ENCODE measurements around the gene ZZZ3.
A peak's percentile ranks its signal among the peaks of the same experiment; 100 is the strongest.

Gene ZZZ3

DNA sequence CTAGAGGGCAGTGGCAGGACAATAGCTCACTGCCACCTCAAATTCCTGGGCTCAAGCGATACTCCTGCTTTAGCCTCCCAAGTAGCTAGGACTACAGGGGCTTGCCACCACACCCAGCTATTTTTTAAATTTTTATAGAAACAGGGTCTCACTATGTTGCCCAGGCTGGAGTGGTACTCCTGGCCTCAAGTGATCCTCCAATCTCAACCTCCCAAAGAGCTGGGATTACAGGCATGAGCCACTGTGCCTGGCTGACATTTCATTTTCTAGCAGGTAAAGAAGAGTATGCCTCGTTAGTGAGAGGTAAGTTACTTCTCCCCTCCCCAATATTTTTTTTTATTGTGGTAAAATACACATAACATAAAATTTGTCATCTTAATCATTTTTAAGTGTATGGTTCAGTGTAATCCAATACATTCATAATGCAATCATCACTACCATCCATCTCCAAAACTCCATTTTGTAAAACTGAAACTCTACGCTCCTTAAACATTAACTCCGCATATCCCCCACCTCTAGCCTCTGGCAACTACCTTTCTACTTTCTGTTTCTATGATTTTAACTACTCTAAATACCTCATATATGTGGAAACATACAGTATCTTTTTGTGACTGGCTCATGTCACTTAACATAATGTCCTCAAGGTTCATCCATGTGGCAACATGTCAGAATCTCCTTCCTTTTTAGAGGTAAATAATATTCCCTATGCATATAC is 22.4 kb downstream of the ZZZ3 start:
- Histone ChIP-seq H3K36me3 (ENCODE audit: control insufficient read depth in 2 of 2, insufficient read depth in 1 of 2, low read length in 2 of 2) (no peaks in the 10 kb centered on the region), H3K9me3 (ENCODE audit: control insufficient read depth, insufficient read depth, low read depth, low read length) (no peaks in the 10 kb centered on the region), H3K4me3 (ENCODE audit: low read depth, low read length) (no peak overlapping the region), H3K27ac (ENCODE audit: extremely low read depth, low read depth, low read length) (no peak overlapping the region), H3K4me1 (ENCODE audit: control insufficient read depth, insufficient read depth, low read length) (peaks cover 3% of the 10 kb centered on the region; the same call in 1 of the 2 replicates)
- 0 out of 2 replicates have a peak, but pooled peaks have one; percentile 58 for TF ChIP-seq ZNF146 (tag by site-specific recombination; IDR thresholded peaks at IDR 0.05)
- no peak for TF ChIP-seq SCRT2 (tag by site-specific recombination; IDR thresholded peaks at IDR 0.05)
- TF ChIP-seq ZNF121 (tag by site-specific recombination; IDR thresholded peaks at IDR 0.05) = peak; percentile 67
- ChIA-PET POLR2A (no interaction called here), CTCF (no interaction called here)

DNA sequence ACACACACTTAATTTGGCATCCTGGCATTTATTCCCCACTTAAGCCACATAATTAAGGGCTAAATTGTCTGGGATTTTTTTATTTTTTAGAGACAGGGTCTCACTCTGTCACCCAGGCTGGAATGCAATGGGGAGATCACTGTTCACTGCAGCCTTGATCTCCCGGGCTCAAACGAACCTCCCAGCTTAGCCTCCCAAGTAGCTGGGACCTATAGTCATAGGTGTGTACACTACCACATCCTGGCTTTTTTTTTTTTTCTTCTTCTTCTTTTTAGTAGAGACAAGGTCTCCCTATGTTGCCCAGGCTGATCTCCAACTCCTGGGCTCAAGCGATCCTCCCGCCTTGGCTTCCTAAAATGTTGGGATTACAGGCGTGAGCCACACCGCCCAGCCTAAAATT is 24.2 kb downstream of the ZZZ3 start:
- ChIA-PET CTCF (interaction anchor here (2.0 kb wide), 1 partner anchor 25 kb away, joined by 6 read pairs; no protein-coding TSS in a partner anchor), POLR2A (no interaction called here)
- no peaks in the 10 kb centered on the region; a peak in 1 of 3 replicates for H3K36me3 ChIP-seq (ENCODE audit: control insufficient read depth in 2 of 2, insufficient read depth in 1 of 2, low read length in 2 of 2)
- no peak for TF ChIP-seq ZNF626 (tag by site-specific recombination; IDR thresholded peaks at IDR 0.05)
- TF ChIP-seq, protein P1, sequence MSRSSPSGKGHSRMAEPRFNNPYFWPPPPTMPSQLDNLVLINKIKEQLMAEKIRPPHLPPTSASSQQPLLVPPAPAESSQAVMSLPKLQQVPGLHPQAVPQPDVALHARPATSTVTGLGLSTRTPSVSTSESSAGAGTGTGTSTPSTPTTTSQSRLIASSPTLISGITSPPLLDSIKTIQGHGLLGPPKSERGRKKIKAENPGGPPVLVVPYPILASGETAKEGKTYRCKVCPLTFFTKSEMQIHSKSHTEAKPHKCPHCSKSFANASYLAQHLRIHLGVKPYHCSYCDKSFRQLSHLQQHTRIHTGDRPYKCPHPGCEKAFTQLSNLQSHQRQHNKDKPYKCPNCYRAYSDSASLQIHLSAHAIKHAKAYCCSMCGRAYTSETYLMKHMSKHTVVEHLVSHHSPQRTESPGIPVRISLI (tag by site-specific recombination; IDR thresholded peaks at IDR 0.05) = peak; percentile 31; the same call in 1 of the 2 replicates
- H3K9me3 ChIP-seq (ENCODE audit: control insufficient read depth, insufficient read depth, low read depth, low read length) = no peaks in the 10 kb centered on the region
- H3K4me1 ChIP-seq (ENCODE audit: control insufficient read depth, insufficient read depth, low read length) = peaks cover 3% of the 10 kb centered on the region; the same call in 1 of the 2 replicates
- H3K27ac ChIP-seq (ENCODE audit: extremely low read depth, low read depth, low read length) = no peak overlapping the region
- H3K4me3 ChIP-seq (ENCODE audit: low read depth, low read length) = no peak overlapping the region

DNA sequence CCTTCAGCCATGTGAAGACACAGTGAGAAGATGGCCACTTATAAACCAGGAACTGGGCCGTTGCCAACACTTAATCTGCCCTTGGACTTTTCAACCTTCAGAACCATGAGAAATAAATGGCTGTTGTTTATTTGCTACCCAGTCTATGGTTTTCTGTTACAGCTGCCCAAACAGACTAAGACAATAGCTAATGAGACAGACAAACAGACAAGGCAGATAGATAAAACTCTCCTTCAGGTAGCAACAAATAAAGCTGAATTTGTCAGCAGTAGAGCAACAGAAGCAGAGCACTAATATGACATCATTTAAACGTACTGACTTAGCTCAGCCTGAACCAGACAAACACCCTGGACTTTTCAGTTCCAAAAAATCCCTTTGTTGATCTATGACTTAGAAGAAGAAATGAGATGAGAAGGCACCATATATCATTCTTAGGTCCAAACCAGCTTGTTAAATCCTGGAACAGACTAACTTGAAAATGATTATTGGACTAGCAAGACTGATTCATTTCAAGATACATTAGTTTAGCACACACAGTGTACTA is 27.0 kb downstream of the ZZZ3 start:
- Histone ChIP-seq H3K4me1 (ENCODE audit: control insufficient read depth, insufficient read depth, low read length) (peaks cover 3% of the 10 kb centered on the region; the same call in 1 of the 2 replicates), H3K4me3 (ENCODE audit: low read depth, low read length) (no peak overlapping the region), H3K9me3 (ENCODE audit: control insufficient read depth, insufficient read depth, low read depth, low read length) (no peaks in the 10 kb centered on the region), H3K36me3 (ENCODE audit: control insufficient read depth in 2 of 2, insufficient read depth in 1 of 2, low read length in 2 of 2) (peaks cover 0 to 4% of the 10 kb centered on the region in 2 experiments; a peak in 2 of 3 replicates), H3K27ac (ENCODE audit: extremely low read depth, low read depth, low read length) (peak overlapping the region; percentile 28; the same call in 1 of the 2 replicates)
- POLR2A ChIA-PET = no interaction called here
- CTCF ChIA-PET = no interaction called here
- TF ChIP-seq, protein P2, sequence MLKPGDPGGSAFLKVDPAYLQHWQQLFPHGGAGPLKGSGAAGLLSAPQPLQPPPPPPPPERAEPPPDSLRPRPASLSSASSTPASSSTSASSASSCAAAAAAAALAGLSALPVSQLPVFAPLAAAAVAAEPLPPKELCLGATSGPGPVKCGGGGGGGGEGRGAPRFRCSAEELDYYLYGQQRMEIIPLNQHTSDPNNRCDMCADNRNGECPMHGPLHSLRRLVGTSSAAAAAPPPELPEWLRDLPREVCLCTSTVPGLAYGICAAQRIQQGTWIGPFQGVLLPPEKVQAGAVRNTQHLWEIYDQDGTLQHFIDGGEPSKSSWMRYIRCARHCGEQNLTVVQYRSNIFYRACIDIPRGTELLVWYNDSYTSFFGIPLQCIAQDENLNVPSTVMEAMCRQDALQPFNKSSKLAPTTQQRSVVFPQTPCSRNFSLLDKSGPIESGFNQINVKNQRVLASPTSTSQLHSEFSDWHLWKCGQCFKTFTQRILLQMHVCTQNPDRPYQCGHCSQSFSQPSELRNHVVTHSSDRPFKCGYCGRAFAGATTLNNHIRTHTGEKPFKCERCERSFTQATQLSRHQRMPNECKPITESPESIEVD (tag by site-specific recombination; IDR thresholded peaks at IDR 0.05) = peak; percentile 13; the same call in 1 of the 2 replicates
- no peak for TF ChIP-seq ZNF266 (tag by site-specific recombination; IDR thresholded peaks at IDR 0.05; ENCODE audit: low read depth)
- peak; percentile 4 for TF ChIP-seq ZNF510 (tag by site-specific recombination; IDR thresholded peaks at IDR 0.05; ENCODE audit: insufficient replicate concordance)
- no peak for TF ChIP-seq ZNF169 (tag by site-specific recombination; IDR thresholded peaks at IDR 0.05)
- no peak for TF ChIP-seq SALL2 (tag by site-specific recombination; IDR thresholded peaks at IDR 0.05; ENCODE audit: borderline replicate concordance)
- TF ChIP-seq, protein P3, sequence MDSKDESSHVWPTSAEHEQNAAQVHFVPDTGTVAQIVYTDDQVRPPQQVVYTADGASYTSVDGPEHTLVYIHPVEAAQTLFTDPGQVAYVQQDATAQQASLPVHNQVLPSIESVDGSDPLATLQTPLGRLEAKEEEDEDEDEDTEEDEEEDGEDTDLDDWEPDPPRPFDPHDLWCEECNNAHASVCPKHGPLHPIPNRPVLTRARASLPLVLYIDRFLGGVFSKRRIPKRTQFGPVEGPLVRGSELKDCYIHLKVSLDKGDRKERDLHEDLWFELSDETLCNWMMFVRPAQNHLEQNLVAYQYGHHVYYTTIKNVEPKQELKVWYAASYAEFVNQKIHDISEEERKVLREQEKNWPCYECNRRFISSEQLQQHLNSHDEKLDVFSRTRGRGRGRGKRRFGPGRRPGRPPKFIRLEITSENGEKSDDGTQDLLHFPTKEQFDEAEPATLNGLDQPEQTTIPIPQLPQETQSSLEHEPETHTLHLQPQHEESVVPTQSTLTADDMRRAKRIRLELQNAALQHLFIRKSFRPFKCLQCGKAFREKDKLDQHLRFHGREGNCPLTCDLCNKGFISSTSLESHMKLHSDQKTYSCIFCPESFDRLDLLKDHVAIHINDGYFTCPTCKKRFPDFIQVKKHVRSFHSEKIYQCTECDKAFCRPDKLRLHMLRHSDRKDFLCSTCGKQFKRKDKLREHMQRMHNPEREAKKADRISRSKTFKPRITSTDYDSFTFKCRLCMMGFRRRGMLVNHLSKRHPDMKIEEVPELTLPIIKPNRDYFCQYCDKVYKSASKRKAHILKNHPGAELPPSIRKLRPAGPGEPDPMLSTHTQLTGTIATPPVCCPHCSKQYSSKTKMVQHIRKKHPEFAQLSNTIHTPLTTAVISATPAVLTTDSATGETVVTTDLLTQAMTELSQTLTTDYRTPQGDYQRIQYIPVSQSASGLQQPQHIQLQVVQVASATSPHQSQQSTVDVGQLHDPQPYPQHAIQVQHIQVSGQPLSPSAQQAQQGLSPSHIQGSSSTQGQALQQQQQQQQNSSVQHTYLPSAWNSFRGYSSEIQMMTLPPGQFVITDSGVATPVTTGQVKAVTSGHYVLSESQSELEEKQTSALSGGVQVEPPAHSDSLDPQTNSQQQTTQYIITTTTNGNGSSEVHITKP (tag by site-specific recombination; IDR thresholded peaks at IDR 0.05) = peak; percentile 34; the same call in 1 of the 2 replicates
- peak; percentile 77 for TF ChIP-seq OSR2 (tag by site-specific recombination; IDR thresholded peaks at IDR 0.05)
- TF ChIP-seq TRIM28 (IDR thresholded peaks at IDR 0.05; ENCODE audit: borderline replicate concordance, low read length) = 0 out of 2 replicates have a peak, but pooled peaks have one; percentile 21
- peak; percentile 56; the same call in 1 of the 2 replicates for TF ChIP-seq ZNF629 (tag by site-specific recombination; IDR thresholded peaks at IDR 0.05)
- TF ChIP-seq, protein P4, sequence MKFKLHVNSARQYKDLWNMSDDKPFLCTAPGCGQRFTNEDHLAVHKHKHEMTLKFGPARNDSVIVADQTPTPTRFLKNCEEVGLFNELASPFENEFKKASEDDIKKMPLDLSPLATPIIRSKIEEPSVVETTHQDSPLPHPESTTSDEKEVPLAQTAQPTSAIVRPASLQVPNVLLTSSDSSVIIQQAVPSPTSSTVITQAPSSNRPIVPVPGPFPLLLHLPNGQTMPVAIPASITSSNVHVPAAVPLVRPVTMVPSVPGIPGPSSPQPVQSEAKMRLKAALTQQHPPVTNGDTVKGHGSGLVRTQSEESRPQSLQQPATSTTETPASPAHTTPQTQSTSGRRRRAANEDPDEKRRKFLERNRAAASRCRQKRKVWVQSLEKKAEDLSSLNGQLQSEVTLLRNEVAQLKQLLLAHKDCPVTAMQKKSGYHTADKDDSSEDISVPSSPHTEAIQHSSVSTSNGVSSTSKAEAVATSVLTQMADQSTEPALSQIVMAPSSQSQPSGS (tag by site-specific recombination; IDR thresholded peaks at IDR 0.05; ENCODE audit: low read depth) = peak; percentile 87

All from HEK293 (cell line).